HG02852 (cell line): Measurements from ENCODE around the gene IGFL1.
"Not testable (repeated sequence)": the region's sequence is repeated elsewhere in the genome, so short reads cannot be mapped to it uniquely, and the experiment has no call there.

Source experiments
- ATAC-seq: cut with Tn5 transposase; IDR thresholded peaks from one replicate; pipeline ENCODE4 v1.9.1; 2021; ENCODE audit warnings: mild to moderate bottlenecking, moderate library complexity; ENCODE audit not compliant: unreplicated experiment

The IGFL1 gene

DNA sequence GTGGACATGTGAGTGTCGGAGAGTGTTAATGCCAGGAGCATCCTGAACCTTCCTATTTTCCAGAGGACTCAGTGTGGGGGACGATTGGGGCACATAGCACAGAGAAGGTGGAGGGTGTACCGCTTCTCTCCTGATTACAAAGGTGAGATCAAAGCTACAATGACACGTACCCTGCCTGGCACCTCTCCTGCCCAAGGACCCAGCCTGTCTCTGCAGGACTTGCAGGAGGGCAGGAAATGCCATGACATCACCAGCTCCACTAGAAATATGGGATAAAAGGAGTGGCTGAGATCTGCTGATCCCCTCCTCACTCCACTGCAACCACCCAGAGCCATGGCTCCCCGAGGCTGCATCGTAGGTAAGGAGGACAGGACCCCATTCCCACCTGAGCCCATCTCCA is at the start of gene IGFL1:
IGFL1 (plus strand) TSS at position 301 of the 400 bp plus-strand sequence; CDS start at position 334, 33 bp downstream.
- ATAC-seq = no peak

DNA sequence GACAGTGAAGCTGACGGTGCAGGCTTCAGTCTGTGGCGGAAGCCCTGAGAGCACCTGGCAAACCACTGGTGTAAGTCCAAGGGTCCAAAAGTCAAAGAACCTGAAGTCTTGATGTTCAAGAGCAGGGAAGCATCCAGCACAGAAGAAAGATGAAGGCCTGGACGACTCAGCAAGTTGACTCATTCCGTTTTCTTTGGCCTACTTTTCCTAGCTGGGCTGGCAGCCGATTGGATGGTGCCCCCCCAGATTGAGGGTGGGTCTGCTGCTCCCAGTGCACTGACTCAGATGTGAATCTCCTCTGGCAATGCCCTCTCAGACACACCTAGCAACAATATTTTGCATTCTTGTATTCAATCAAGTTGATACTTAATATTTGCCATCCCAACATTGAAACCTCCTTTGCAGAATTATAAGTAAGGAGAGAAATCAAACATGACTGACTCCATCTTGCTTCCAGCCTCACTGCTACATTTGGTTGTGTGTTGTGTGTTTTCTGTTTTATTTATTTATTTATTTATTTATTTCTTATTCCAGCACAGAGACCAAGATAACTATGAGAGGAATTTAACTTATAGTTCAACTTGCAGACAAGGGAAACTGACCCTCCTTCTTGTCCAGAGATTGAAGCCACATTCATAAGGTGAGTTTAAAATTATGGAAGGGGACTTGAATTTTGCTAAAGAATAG is 48.7 kb upstream of the IGFL1 start:
- no peak for ATAC-seq

DNA sequence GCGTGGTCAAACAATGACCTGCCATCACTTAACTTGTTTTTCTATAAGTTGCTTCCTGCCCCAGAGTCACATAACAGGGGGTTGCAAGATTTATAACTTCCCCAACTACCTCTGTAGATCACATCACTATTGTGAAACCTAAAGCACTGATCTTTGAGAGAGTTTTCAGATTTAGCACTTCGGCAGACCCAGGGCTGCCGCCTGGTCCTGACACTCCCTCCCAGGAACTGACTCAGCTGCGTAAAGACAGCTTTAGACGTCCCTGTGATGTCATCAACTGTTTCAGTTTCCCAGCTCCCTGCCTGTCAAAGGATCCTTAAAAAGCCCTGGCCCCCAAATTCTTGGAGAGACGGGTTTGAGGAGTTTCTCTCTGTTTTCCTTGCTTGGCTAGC is 48.2 kb upstream of the IGFL1 start:
- ATAC-seq = no peak

DNA sequence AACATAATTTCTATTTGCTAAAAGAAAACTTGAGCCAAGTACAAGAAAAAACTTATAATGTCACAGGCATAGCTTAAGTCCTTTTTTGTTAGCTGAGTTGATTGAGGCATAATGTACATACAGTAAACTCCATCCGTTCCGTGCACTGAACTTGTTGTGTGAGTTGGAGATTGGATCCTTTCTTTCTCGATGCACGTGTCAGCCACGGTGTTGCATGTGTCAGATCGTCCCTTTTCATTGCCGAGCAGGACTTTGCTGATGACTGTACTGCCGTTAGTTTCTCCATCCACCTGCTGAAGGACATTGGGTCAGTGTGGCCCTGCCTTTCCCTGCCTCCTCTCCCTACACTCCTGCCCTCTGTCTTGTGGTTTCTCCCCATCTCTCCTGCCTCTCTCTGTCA is 47.1 kb upstream of the IGFL1 start:
- ATAC-seq = no peak

DNA sequence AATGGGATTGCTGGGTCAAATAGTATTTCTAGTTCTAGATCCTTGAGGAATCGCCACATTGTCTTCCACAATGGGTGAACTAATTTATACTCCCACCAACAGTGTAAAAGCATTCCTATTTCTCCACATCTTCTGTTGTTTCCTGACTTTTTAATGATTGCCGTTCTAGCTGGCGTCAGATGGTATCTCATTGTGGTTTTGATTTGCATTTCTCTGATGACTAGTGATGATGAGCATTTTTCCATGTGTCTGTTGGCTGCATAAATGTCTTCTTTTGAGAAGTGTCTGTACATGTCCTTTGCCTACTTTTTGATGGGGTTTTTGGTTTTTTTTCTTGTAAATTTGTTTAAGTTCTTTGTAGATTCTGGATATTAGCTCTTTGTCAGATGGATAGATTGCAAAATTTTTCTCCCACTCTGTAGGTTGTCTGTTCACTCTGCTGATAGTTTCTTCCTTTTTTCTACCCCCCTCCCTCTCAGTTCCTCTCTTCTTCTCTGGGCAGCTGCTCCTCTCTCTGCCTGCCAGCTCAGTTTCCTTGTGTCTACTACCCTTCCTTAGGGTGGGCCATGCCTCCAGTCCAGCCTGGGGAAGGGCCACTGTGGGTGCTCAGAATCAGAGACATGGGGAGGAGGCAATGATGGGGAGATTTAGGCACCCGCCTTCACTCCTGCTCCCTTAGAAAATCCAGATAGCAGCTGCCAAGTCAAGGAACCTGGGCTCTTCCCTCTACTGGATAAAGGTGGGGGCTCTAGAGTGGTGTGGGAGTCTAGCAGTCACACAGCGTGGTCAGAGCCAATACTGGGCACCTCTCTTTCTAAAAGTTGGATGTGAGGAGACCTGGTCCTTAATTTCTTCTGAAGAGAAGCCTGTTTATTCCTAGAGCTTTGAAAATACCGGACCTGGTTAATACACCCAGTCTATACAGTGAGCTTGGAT is 44.5 kb upstream of the IGFL1 start:
- ATAC-seq = not testable (repeated sequence)

DNA sequence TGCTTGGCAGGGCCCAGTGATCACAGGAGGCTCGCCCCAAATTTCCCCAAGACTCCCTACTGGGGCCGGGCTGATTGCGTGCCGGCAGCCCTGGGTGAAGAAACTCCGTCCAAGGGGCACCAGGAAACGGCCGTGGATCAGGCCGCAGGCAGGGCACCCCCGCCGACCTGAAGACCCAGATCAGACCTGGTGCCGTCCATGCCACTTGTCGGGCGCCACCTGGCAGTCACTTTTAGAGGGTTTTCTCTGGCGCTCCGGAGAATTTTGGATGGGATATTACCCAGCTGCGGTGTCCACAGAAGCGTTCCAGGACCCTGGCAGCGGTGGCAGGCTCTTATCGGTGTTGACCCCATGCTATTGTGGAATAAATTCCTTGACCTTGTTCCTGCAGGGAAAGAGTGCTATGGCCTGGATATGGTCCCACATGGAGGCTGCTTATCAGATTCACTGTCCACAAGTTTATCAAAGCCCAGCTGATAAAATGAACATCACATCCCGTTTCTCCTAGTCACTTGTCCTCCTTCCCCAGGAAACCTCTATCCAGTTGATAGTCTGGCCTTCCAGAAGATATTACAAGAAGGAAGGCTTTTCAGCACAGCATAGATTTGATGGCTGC is 43.3 kb upstream of the IGFL1 start:
- no peak for ATAC-seq

DNA sequence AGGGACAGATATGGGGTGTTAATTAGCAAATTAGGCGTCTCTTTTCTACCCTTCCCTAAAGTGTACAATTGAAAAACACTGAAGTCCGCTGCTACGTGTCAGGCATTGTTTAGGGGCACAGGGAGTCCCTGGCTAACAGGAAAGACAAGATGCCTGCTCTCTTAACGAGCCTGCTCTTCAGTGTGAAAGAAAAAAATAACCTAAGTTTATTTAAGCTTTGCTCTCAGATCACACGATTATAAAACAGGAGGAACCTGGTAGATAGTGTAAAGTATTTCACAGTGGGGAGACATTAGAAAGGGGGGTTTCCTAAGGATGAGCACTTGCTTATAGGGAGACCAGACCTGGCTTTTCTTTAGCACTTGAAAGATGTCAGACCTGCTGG is 42.8 kb upstream of the IGFL1 start:
- ATAC-seq = no peak

DNA sequence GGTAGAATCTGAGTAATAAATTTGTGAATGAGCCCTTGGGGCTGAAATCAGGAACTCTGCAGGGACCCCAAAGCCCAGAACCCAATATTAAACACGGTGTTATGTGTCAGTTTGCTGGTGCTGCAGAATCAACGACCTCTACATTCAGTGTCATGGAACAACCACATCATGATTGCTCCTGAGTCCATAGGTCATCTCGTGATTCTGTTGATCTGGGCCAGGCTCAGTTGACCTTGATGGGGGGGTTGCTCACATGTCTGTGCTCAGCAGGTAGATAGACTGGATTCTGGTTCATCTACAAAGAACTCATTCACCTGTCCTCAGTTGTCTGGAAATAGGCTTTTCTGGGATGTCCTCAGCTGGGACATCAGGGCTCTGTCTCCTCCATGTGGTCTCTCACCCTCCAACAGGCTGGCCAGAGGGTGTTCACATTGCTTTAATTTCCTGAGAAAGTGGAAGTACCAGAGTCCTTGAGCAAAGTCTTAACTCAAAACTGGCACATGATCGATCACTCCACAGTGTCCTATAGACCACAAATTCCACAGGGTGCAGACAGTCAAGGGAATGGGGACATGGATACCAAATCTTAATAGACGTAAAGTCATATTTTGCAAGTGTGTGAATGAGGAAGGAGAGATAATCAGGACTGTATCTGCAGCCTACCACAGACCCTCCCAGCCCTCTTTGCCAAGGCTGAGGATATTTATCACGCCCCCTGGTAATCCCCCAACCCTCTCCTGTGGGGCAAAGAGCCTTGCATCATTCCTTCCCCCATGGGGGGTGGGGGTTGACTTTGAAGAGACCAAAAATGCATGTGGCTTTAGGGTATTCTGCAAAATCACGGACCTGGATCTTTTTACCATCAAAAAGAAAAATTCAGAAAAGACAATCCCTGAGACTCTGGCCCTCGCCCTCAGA is 39.3 kb upstream of the IGFL1 start:
- no peak for ATAC-seq

DNA sequence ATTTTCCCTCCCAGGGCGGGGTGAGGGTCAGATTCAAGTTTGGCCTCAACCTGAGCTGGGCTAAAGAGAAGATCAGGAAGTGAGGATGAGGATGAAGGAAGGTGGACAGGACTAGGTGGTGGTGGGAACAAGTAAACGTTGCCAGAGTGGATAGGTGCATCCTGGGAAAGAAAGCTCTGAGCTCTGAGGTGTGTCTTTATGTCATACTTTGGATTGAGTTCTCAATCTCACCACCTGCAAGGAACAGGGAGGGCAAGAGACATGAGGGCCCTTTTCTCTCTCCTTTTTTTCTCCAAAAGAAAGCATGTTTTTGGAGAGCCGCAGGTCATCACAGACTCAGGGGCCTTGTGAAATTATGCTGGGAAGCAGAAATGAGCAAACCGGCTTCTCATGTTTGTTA is 38.2 kb upstream of the IGFL1 start:
- ATAC-seq = no peak

DNA sequence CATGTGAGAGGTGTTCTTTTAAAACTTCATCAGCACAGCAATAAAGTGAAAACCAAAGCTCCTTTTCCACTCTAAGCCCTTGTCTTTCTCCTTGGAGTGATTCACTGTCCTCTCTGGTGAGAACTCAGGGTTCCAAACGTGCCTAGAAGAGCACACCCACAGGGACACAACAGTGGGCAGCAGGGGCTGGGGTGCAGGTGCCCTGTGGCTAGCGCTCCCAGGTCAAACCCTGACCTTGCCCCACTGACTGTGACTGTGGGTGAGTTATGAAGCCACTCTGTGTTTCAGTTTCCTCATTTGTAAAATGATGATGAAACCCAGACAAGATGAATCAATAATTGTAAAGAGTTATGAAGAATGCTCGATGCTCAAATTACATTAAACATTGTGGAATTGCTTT is 37.6 kb upstream of the IGFL1 start:
- no peak for ATAC-seq

DNA sequence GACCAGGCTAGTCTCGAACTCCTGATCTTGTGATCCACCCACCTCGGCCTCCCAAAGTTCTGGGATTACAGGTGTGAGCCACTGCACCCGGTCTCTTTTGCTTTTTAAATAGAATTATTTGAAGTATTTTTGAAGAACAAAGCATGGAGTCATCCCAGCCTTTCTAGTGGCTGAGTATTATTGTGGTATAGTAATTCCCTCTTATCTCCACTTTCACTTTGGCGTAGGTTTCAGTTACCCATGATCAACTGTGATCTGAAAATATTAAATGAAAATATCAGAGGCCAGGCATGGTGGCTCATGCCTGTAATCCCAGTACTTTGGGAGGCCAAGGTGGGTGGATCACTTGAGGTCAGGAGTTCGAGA is 36.9 kb upstream of the IGFL1 start:
- not testable (repeated sequence) for ATAC-seq

DNA sequence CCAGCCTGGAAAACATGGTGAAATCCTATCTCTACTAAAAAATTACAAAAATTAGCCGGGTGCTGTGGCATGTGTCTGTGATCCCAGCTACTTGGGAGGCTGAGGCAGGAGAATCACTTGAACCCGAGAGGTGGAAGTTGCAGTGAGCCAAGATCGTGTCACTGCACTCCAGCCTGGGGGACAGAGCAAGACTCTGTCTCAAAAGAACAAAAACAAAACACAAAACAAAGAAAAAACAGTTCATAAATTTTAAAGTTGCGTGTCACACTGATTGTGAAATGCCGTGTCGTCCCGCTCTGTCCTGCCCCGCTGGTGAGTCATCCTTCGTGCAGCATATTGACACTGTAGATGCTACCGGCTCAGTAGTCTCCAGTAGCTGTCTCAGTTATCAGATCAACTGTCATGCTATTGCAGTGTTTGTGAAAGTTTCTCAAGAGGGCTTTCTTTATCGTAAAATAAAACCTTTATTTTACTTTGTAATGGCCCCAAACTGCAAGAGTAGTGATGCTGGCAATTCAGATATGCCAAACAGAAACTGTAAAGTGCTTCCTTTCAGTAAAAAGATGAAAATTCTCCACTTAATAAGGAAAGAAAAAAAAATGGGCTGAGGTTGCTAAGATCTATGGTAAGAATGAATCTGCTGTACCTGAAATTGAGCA is 36.4 kb upstream of the IGFL1 start:
- no peak for ATAC-seq

DNA sequence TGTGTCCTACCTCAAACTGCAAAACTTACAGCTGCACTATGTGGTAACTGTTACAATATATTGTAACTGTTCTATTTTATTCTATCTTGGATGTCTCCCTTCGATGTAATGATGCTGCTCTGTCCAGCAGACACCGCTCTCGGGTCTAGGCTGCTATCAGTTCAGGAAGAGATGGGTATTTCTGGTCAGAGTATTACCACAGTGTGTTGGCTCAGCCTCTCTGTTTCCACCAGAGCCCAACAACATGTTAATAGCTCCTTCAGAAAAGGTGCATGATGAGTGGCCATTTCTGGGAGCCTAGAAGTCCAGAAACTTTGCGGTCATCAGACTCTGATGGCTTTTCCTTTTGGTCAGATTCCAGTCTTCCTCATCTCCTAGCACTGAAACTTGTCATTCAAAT is 35.9 kb upstream of the IGFL1 start:
- no peak for ATAC-seq

DNA sequence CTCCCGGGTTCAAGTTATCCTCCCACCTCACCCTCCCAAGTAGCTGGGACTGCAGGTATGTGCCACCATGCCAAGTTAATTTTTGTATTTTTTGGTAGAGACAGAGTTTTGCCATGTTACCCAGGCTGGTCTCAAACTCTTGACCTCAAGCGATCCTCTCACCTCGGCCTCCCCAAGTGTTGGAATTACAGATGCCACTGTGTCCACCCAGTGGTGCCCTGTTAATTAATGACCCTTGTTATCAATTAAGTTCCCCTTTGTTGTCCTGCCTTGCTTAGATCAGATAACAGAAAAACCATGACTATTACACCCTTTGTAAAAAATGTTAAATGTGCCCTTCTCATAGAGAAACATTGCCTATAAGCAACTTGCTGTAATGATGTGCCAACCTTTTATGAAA is 34.4 kb upstream of the IGFL1 start:
- ATAC-seq = no peak

DNA sequence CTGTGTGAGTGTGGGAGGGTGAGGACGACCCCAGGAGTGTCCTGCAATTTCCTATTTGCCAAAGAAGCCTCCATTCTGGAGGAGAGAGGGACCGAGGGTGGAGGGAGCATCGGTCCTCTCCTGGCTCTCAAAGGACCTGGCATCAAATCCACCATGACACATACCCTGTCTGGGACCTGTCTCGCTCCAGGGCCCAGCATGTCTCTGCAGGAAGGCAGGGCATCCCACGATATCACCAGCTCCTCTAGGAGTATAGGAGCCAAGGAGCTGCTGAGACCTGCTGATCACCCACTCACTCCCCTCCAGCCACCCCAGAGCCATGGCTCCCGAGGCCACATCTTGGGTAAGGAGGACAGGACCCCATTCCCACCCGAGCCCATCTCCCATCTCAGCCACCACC is 33.6 kb upstream of the IGFL1 start:
- ATAC-seq = not testable (repeated sequence)

DNA sequence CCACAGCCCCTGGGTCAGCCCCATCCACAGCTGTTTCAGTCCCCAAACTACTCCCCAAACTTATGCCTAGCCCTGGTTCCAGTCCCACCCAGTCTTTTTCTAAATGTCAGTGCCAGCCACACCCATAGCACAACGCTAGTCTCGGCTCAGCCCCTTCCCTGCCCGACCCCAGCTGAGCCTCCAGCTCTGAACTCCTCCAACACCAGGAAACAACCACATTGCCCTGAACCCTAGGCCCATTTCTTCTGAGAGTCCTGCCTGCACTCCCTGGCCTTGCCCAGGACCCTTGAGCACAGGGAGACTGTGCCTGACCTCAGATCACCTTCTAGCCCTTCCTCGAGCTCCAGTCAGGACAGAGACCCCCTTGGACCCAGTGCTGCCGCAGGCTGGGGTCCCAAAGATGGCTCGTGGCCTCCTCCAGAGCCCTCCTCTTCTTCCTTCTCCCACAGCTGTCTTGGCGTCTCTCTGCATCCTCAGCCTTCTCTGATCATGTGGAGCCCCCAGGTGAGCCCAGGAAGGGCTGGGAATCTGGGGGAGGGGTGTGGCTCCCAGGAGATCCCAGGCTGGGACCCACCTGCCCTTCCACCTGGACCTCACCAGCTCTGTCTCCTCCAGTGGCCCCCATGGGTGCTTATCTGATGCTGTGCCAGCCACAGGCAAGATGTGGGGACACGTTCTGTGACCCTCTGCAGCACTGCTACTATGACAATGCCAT is 33.0 kb upstream of the IGFL1 start:
- ATAC-seq = no peak

DNA sequence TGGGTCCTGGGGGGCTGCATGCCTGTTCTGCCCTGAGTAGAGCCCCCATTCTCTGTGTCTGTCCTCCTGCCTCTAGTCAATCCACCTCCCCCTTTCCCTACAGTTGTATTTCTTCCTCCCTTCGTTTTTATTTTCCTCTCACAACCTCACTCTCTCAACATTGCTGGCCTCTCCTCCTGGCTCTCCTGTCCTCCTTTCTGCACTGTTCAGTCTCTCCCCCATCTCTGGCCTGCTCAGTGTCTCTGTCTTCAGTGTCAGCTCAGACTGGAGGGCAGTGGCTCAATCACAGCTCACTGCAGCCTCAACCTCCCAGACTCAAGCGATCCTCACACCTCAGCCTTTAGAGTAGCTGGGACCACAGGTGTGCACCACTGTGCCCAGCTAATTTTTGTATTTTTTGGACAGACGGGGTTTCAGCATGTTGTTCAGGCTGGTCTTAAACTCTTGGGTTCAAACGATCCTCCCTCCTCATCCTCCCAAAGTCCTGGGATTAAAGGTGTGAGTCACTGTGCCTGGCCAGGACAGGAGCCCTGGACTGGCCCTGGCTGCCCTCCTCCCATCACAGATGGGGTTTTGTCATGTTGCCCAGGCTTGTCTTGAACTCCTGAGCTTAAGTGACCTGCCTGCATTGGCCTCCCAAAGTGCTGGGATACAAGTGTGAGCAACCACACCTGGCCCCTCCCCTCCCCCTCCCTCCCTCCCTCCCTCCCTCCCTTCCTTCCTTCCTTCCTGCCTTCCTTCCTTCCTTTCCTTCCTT is 32.0 kb upstream of the IGFL1 start:
- ATAC-seq = no peak

DNA sequence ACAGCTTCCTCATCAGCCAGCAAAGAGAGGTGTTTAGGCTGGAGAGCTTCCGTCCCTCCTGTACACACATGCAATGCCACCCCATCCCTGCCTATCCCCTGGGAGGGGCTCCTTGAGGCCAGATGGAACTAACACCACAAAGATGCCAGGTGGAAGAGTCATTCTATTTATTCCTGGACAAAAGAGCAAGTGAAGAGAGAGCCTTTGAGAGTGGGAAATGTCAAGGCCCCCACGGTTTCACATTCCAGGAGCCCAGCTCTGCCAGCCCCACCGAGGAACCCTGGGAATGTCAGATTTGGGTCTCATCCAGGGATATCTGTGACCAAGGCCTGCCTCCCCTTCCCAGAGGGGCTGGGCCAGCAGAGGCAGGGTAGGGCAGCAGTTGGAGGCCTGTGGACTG is 30.8 kb upstream of the IGFL1 start:
- no peak for ATAC-seq
